DOHH2 (cell line): Measurements from ENCODE around the gene RAD52.

Source experiments
- CTCF ChIP-seq: fragments of 200-600 bp; sonication (generic); IDR thresholded peaks from one replicate; pipeline ENCODE4 v1.5.1; 2014; ENCODE audit warnings: antibody characterized with exemption, mild to moderate bottlenecking, low read depth, low read length; ENCODE audit not compliant: poor library complexity, severe bottlenecking
- EZH2phosphoT487 ChIP-seq: fragments of 200-600 bp; sonication (generic); IDR thresholded peaks from 2 replicates; pipeline ENCODE4 v1.6.1; 2017; ENCODE audit warnings: borderline replicate concordance, mild to moderate bottlenecking, antibody characterized with exemption, low read length, moderate library complexity, mixed read lengths

- TF ChIP-seq CTCF (no peak), EZH2phosphoT487 (no peak)
Measured at GRCh38 chr12:936377-937345, 12.8 kb downstream of the RAD52 start.
